ENCODE data around the gene FAAP24.

GRCh38 chr19:32969549-32969948, 2.5 kb upstream of the FAAP24 start:
- TF ChIP-seq, protein P1, sequence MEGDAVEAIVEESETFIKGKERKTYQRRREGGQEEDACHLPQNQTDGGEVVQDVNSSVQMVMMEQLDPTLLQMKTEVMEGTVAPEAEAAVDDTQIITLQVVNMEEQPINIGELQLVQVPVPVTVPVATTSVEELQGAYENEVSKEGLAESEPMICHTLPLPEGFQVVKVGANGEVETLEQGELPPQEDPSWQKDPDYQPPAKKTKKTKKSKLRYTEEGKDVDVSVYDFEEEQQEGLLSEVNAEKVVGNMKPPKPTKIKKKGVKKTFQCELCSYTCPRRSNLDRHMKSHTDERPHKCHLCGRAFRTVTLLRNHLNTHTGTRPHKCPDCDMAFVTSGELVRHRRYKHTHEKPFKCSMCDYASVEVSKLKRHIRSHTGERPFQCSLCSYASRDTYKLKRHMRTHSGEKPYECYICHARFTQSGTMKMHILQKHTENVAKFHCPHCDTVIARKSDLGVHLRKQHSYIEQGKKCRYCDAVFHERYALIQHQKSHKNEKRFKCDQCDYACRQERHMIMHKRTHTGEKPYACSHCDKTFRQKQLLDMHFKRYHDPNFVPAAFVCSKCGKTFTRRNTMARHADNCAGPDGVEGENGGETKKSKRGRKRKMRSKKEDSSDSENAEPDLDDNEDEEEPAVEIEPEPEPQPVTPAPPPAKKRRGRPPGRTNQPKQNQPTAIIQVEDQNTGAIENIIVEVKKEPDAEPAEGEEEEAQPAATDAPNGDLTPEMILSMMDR (IDR thresholded peaks at IDR 0.05) = no peak
- no peak for TF ChIP-seq POLR2A (IDR thresholded peaks at IDR 0.05)

Measured in esophagus squamous epithelium (tissue), 4 donors.